ENCODE measurements around the gene TUBGCP5.
"Not testable (repeated sequence)": the region's sequence is repeated elsewhere in the genome, so short reads cannot be mapped to it uniquely, and the experiment has no call there.

The TUBGCP5 gene

DNA sequence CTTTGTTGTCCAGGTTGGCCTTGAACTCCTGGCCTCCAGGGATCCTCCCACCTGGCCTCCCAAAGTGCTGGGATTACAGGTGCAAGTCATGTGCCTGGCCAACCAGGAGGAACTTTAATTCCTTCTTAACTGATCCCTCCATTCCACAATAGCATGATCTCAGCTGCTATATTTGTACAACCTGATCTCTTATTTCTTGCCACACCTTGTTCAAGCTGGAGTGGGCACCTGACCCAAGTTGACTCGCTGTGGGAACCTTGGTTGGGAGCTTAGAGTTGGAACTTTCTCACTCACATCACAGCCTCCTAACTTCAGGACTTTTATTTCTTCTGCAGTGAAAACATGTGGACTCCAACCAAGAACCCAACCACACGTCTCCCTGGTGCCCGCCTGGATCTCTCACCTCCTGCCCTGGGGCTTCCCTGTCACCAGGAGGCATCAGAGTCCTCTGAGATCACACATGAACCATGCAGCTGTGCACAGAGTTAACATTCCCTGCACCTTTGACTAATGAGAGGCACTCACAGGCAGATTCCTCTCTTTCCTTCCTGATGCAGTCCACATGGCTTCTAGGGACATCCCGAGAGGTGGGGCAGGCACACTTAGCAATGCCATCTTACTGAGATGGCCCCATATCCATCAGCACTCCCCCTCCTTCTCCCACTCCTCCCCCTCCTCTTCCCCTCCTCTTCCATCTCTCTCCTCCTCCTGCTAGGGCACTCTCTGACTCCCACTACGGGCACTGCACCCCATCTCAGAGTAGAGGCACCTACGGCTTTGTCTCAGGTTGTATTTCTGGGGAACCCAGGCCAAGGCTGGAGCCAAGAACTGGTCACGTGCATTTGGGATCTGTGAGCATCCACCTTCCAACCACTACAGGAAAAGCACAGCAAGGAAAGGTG, 49.5 kb downstream of the TUBGCP5 start:
- no peak overlapping the region for H3K9ac ChIP-seq (ENCODE audit: insufficient read length)
- peaks cover 6% of the 10 kb centered on the region; the same call in 1 of the 2 replicates for H3K36me3 ChIP-seq (ENCODE audit: insufficient read depth, low read length)
- no peak overlapping the region for H3K4me3 ChIP-seq
- no peaks in the 10 kb centered on the region for H3K9me3 ChIP-seq (ENCODE audit: low read depth, low read length)
- DNase-seq (ENCODE audit: low read depth, low spot score) = no peak
- no peak overlapping the region for H3K27ac ChIP-seq
- TF ChIP-seq FOXP2 (optimal IDR thresholded peaks at IDR 0.05; ENCODE audit: control extremely low read depth, extremely low read length, insufficient read depth) = no peak
- no peak for TF ChIP-seq POLR2AphosphoS5 (IDR thresholded peaks at IDR 0.05; ENCODE audit: borderline replicate concordance, low read depth, low read length)
- TF ChIP-seq EZH2 (IDR thresholded peaks at IDR 0.05) = no peak

- no peak overlapping the region for H3K27ac ChIP-seq
- no peaks in the 10 kb centered on the region; the same call in 1 of the 2 replicates for H3K36me3 ChIP-seq (ENCODE audit: insufficient read depth, low read length)
- H3K9ac ChIP-seq (ENCODE audit: insufficient read length) = no peak overlapping the region
- no peak overlapping the region for H3K4me3 ChIP-seq
- DNase-seq (ENCODE audit: low read depth, low spot score) = no peak
- no peak for TF ChIP-seq POLR2AphosphoS5 (IDR thresholded peaks at IDR 0.05; ENCODE audit: borderline replicate concordance, low read depth, low read length)
- no peak for TF ChIP-seq FOXP2 (optimal IDR thresholded peaks at IDR 0.05; ENCODE audit: control extremely low read depth, extremely low read length, insufficient read depth)
- no peak for TF ChIP-seq EZH2 (IDR thresholded peaks at IDR 0.05)
- H3K9me3 ChIP-seq (ENCODE audit: low read depth, low read length) = no peaks in the 10 kb centered on the region
Measured at GRCh38 chr15:22988811-22989210, 50.6 kb downstream of the TUBGCP5 start.

GRCh38 chr15:22981931-22982330, 57.4 kb downstream of the TUBGCP5 start:
- H3K36me3 ChIP-seq (ENCODE audit: insufficient read depth, low read length); H3K27ac ChIP-seq; H3K9me3 ChIP-seq (ENCODE audit: low read depth, low read length); DNase-seq (ENCODE audit: low read depth, low spot score); H3K4me3 ChIP-seq; H3K9ac ChIP-seq (ENCODE audit: insufficient read length): not testable (repeated sequence)

DNA sequence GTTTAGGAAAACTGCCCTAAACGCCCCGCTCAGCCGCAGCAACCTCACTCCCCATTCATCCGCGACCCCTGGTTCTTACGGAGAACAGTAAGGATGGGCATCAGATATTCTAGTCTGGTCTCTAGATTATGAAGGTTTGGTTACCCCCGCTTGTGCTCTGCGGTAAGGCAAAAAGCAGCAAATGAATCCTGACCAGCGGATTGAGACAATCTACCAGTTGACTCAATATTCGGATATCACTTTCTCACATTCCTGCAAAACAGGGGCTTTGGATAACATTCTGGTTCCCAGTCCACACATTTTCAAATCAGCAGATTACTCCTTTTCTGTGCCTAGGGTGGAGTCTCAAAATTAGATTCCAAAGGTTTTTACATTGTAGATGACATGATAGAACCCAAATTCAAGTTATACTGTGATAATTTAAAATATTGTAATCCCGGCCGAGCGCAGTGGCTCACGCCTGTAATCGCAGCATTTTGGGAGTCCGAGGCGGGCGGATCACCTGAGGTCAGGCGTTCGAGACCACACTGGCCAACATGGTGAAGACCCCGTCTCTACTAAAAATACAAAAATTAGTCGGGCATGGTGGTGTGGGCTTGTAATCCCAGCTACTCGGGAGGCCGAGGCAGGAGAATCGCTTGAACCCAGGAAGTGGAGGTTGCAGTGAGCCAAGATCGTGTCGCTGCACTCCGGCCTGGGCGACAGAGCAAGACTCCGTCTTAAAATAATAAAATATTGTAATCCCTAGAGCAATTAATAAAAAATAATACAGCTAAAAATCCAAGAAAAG, 58.1 kb downstream of the TUBGCP5 start:
- Histone ChIP-seq H3K9ac (ENCODE audit: insufficient read length) (no peak overlapping the region), H3K4me3 (no peak overlapping the region; the same call in 1 of the 2 replicates), H3K27ac (no peak overlapping the region), H3K9me3 (ENCODE audit: low read depth, low read length) (no peaks in the 10 kb centered on the region), H3K36me3 (ENCODE audit: insufficient read depth, low read length) (no peaks in the 10 kb centered on the region)
- TF ChIP-seq EZH2 (IDR thresholded peaks at IDR 0.05) (no peak), POLR2AphosphoS5 (IDR thresholded peaks at IDR 0.05; ENCODE audit: borderline replicate concordance, low read depth, low read length) (no peak), FOXP2 (optimal IDR thresholded peaks at IDR 0.05; ENCODE audit: control extremely low read depth, extremely low read length, insufficient read depth) (no peak)
- DNase-seq (ENCODE audit: low read depth, low spot score) = no peak

- Histone ChIP-seq H3K36me3 (ENCODE audit: insufficient read depth, low read length) (no peaks in the 10 kb centered on the region), H3K27ac (no peak within 1 kb of the TSS)
Measured at GRCh38 chr15:22980189-22981050, 58.9 kb downstream of the TUBGCP5 start, which contains the start of gene CYFIP1. TSS of gene CYFIP1 (minus strand) at chr15:22980368. CDS start at chr15:22947285, 33,083 bp downstream.

DNA sequence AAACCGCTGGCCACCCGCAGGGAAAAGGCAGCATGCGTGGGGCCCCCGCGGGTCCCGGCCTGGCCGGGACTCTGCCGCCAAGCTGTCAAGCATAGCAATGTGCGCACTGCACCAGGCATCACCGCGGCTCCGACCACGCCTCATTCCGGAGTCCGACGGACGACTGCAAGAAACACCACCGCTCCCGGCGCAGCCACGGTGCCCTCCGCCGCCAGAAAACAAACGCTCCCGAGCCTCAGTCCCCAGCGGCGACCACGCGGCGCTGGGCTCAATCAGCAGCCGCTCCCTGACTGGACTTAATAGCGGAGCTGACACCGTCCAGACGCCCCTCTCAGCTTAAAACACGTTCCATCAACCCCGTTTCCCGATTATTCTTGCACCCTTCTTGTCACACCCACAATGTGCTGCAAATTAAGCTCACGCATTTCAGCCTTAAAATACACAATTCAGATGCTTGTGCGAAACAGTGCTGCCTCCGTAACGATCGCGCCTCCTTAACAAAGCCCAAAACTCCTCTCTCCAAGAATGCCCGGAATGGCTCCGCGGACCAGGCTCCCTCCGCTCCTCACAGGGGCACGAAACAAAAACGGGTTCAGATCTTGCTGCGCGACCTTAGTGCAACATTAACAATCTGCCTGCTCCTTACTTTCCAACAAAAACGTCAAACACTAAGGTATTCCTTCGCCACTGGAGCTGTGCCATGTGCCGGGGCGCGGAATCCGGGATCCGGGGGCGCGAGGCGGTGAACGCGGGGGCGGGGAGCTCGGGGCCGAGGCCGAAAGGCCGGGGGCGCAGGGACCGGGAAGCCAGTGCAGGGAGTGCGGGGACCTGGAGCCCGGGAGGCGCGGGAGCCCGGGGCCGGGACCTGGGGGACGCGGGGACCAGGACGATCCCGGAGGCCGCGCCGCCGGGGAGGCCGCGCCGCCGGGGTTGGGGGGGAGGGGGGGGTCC, 59.9 kb downstream of the TUBGCP5 start:
- TF ChIP-seq FOXP2 (optimal IDR thresholded peaks at IDR 0.05; ENCODE audit: control extremely low read depth, extremely low read length, insufficient read depth) (no peak), EZH2 (IDR thresholded peaks at IDR 0.05) (no peak), POLR2AphosphoS5 (IDR thresholded peaks at IDR 0.05; ENCODE audit: borderline replicate concordance, low read depth, low read length) (no peak)
- H3K36me3 ChIP-seq (ENCODE audit: insufficient read depth, low read length) = no peaks in the 10 kb centered on the region
- H3K9me3 ChIP-seq (ENCODE audit: low read depth, low read length) = no peaks in the 10 kb centered on the region
- peak overlapping the region; percentile 72 for H3K9ac ChIP-seq (ENCODE audit: insufficient read length)
- DNase-seq (ENCODE audit: low read depth, low spot score) = no peak
- H3K4me3 ChIP-seq = peak overlapping the region; percentile 87
- no peak overlapping the region for H3K27ac ChIP-seq

More at GRCh38 chr15:22980189-22981050, 58.9 kb downstream of the TUBGCP5 start, which contains the start of gene CYFIP1:
- no peak for DNase-seq (ENCODE audit: low read depth, low spot score)
- peak within 1 kb of the TSS; percentile 87 for H3K4me3 ChIP-seq
- H3K9me3 ChIP-seq (ENCODE audit: low read depth, low read length) = no peaks in the 10 kb centered on the region
- TF ChIP-seq FOXP2 (optimal IDR thresholded peaks at IDR 0.05; ENCODE audit: control extremely low read depth, extremely low read length, insufficient read depth) (no peak), POLR2AphosphoS5 (IDR thresholded peaks at IDR 0.05; ENCODE audit: borderline replicate concordance, low read depth, low read length) (peak; percentile 52; the same call in 1 of the 2 replicates)
- peak within 1 kb of the TSS; percentile 72 for H3K9ac ChIP-seq (ENCODE audit: insufficient read length)

DNA sequence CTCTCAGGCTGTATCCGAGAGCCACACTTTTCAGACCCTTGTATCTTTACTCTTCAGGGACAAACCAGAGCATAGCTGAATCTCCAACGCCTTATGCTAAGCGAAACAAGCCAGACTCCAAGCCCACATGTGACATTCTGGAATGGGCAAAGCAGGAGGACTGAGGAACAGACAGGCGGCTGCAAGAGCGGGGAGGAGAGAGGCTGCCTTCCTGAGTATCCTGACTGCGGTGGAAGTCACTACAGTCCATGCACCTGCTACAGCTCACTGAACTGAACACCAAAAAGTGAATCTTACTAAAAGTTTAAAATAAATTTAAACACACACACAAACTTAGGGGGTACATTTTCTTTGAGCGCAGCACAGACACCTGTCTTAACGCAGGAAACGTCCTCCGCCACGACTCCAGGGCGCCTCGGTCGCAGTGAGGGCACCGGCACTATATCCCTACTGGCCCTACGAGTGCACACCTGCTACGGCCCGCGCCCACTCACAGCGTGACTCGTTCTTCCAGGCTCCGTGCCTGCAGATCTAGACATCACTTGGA, 60.6 kb downstream of the TUBGCP5 start:
- no peak for TF ChIP-seq EZH2 (IDR thresholded peaks at IDR 0.05)
- no peak for TF ChIP-seq POLR2AphosphoS5 (IDR thresholded peaks at IDR 0.05; ENCODE audit: borderline replicate concordance, low read depth, low read length)
- no peak for TF ChIP-seq FOXP2 (optimal IDR thresholded peaks at IDR 0.05; ENCODE audit: control extremely low read depth, extremely low read length, insufficient read depth)
- H3K4me3 ChIP-seq = peak overlapping the region; percentile 87
- H3K27ac ChIP-seq = no peak overlapping the region
- H3K36me3 ChIP-seq (ENCODE audit: insufficient read depth, low read length) = no peaks in the 10 kb centered on the region
- no peak for DNase-seq (ENCODE audit: low read depth, low spot score)
- no peaks in the 10 kb centered on the region for H3K9me3 ChIP-seq (ENCODE audit: low read depth, low read length)
- peak overlapping the region; percentile 72 for H3K9ac ChIP-seq (ENCODE audit: insufficient read length)
